Body of pancreas (tissue), 4 donors: Measurements from ENCODE around the gene AP3D1.

Experiments used
- CTCF ChIP-seq, 7 experiments: fragments of 450-650 bp in 4 of 7; fragments of 200-600 bp in 3 of 7; sonication (generic) in 3 of 7; IDR thresholded peaks; one replicate each; pipeline ENCODE4 v1.5.1; 2016 to 2019; ENCODE audit warnings: antibody characterized with exemption in 7 of 7
- POLR2A ChIP-seq, 3 donors: fragments of 450-650 bp; IDR thresholded peaks; one replicate each; pipeline ENCODE4 v1.6.1; 2016; ENCODE audit warnings: antibody characterized with exemption in 3 of 3, mild to moderate bottlenecking in 2 of 3

DNA sequence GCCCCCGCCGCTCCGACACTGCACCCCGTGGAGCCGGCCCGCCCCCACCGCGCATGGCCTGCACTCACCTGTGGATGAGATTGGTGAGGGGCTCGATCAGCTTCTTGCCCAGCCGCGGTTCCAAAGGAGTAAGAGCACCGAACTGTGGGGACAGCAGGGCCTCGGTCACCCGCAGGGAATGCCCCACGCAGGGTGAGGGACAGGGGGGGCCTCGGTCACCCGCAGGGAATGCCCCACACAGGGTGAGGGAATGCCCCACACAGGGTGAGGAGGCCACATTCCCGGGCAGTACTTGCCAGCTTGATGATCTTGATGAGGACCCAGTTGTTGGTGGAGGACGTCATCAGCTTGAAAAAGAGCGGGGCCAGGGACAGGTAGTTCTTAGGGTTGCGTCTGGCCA lies 22.3 kb downstream of the AP3D1 start:
- TF ChIP-seq CTCF (IDR thresholded peaks at IDR 0.05) (no peak), POLR2A (IDR thresholded peaks at IDR 0.05) (no peak)
